Measurements from ENCODE around the gene CFAP206.

DNA sequence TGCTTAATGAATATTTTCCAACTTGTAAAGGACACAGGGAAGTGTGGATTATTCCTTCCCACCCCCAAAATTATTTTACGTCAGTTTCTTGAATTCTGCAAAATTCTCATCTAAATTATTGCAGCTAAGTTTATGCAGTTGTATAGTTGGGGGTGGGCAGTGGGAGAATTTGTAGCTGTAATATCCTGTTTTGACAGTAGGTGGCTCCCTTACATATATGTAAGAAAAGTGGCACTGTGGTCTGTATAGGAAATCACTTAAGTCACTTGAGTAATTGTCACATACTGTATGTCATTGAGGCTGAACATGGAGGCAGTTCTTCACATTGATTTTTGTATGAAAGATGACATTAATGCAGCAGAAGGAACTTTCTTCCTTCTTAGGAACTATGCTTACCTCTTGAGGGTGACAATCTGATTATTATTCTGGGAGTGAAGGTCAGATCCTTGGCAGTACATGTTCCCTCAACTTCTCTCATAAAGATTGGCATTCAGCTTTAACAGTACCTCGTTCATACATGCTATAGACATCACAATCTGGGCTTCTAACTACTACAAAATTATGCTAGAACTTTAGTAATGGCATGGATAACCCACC, 14.6 kb upstream of the CFAP206 start:
- TF ChIP-seq POLR2A (IDR thresholded peaks at IDR 0.05), result no peak
- peak; percentile 45 to 79 (median 74) for TF ChIP-seq CTCF (IDR thresholded peaks at IDR 0.05)

All from gastroesophageal sphincter (tissue), 3 donors.